GM21447 (cell line): ENCODE results near the gene RREB1.

ENCODE experiments used
- ATAC-seq: cut with Tn5 transposase; IDR thresholded peaks from one replicate; pipeline ENCODE4 v1.9.1; 2021; ENCODE audit not compliant: unreplicated experiment

The RREB1 gene

GRCh38 chr6:7159790-7160525 is 52.2 kb downstream of the RREB1 start:
- no peak for ATAC-seq

DNA sequence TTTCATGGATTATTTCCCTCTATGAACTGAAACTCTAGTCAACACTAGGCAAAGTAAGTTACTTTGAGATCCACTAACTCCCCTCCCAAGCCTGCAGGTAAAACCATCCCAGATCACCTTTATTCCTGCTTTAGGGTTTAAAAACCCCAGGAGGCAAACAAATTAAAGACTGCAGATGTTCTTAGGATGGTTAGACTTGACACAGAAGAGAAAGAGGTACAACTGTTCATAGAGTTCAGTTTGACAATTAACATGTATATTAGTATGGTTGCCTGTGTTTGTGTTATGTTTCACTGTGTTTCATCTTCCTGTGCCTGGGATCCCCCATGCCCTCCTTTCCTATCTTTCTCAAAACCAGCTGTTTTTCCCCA is 53.5 kb downstream of the RREB1 start:
- ATAC-seq = no peak

DNA sequence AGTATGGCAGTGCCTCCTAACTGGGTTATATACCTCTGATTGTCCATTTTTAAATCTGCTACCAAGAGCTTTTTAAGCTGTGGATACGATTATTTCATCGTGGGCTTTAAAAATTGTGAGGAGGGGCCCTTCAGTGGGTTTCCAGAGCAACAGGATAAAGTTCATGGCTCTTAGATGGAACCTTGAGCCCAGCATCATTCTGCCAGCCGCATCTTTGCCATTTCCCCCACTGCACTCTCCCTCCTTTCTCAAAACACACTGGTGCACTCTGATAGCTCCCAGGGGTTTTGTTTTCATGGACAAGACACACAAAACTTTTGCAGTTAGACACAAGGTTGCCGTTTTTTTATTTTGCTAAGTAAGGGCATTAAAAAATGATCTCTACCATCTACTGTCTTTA is 54.1 kb downstream of the RREB1 start:
- no peak for ATAC-seq

DNA sequence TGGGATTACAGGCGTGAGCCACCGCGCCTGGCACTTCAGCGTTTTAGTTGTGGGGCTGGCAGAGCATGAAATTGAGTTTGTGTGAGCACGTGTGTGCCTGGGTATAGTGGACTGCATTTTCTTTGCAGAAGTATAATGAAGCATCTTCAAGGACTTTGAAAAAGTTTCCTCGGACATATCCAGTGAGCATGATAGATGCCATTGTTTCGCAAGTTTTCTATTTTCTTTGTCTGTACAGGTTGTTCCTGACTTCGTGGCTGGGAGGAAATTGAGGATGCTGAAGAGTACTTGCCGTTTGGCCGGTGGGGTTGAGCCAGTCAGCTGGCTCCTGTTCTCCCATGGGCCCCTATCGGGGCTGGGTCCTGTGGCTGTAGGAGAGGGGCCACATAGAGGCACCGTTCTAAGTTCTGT is 55.9 kb downstream of the RREB1 start:
- ATAC-seq = no peak

DNA sequence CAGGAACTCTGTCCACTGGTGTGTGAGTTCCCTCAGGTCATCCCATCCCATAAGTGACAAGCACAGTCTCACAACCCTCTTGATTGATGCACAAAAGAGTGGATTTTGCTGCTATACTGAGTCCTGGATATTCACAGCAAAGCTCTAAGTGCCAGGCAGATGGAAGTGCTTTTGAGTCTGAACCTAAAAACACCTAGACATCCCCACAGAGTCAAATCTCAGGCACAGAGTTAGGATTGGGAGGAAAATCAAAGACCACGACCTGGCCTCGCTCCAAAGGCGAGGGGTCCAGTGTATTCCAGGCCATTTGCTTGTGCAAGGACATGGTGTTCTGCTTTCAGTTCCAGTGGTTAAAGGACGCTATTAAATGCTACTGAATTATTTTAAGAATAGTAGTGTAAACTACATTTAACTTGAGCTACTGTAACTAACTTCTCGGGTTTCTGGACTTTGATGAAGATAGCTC is 56.8 kb downstream of the RREB1 start:
- ATAC-seq = no peak

GRCh38 chr6:7165002-7165889 is 57.5 kb downstream of the RREB1 start:
- ATAC-seq = no peak

DNA sequence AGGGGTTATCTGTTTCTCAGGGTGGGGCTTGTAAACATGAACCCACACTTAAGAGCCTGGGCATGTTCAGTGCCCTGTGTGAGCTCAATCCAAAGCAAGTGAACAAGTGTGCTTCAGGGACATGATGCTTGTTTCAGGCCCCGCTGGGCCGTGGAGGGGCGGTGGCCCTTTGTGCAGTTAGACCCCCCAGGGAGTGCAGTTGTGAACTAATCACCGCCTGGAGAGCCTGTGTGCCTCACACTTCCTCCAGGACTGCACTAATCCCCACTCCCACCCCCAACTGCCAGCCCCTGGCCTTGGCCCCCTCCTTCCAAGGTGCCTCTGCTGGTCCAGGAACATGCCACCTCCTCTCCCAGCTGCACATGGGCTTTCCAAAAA is 58.1 kb downstream of the RREB1 start:
- no peak for ATAC-seq

DNA sequence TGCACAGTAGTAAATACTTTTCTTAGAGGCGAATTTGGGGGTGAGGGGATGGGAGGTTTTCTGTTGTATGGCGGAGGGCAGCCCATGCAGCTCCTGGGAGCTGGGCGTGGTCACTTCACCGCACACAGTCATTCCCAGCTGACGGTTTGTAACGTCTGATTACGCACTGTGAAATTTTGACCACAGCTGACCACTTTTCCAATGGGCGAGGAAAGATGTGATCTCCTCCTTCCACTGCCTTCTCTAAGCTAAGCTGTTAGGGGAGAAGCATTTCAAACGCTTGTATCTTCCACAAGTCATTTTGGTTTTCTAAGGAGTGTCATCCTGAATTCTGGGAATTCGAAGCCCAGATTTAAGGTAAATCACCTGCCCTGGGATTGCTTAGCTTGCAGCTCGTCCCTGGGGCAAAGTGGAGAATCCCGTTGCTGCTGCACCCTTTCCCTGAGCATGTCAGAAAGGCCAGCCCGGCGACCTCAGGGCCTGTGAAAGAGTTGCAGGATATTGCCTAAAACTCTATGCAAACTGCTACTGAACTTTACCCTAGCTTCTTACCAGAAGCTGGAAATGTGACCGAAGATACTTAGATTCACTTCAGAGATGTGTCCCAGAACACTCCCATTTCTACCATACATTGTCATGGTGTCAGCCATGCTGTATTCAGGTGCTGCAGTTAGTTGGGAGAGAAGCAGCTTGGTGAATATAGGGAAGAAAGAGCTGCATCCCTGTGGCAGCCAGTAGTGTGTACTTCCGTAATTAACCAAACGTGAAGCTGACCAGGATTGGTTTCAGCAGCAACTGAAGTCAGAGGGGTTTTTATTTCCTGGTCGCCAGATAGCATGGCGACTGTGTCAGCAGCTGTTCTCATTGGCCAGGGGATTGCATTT is 58.9 kb downstream of the RREB1 start:
- no peak for ATAC-seq

DNA sequence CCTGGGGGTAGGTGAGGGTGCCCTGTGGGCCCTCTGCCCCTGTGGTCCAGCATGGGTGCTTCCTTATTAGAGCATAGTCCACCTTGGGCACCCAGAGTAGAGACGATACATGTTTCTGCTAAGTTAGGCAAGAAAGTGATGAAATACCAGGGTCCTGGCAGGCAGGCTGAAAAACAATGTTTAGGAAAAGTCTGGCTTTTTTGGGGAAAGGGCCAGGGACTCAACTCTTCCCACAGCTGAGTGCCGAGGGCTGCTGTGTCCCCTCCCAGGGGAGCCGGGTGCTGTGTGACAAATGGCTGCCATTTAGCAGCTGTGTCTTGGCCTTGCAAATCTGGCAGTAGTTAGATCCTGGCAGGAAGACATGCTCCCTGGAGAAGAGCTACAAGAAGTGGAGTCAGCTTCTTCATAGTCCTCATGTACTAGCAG is 61.5 kb downstream of the RREB1 start:
- no peak for ATAC-seq

DNA sequence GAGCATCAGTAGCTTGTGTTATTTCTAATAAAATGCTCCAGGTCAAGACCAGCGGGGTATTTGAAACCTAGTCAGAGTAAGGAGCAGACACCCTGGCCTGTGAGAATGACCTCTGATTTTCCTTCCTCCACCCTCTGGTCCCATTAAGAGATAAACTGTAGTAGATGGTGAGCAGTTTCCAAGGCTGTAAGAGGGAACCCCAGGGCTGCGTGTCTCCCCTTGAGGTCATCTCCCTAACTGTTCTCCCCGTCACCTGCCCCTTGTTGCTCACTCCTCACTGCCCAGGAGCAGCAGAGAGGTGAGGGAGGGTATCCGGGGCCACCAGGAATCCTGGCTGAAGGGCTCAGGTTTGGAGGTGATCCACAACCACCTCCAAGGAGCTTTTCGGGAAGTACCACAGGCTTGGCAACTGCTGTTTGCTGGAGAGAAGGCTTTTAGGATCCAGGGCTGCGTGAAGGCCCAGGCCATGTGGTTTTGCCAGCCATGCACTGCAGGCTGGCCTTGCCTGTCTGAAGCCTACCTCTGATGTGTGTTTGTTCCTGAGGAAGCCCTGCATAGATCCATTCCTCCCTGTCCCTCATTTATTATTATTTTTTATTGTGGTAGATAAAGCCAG is 62.5 kb downstream of the RREB1 start:
- no peak for ATAC-seq

DNA sequence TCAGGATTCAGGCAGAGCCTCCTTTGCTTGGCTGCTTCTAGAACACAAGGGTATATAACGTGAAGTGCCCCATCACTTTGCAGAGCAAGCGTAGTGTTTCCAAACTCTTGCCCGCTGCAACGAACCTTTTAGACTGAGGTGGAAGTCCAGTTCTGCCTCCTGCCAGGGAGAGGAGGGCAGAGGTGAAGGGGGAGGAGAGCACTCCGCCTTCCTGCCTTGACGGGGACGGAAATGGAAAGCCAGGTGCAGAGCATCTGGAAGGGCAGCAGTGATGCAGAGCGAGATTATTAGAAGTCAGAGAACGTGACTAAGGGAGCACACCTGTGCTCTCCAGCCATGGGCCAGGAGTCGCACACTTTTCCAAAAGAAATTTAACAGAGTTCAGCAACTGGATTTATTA is 63.4 kb downstream of the RREB1 start:
- ATAC-seq = peak; percentile 48

GRCh38 chr6:7171733-7172132 is 64.0 kb downstream of the RREB1 start:
- ATAC-seq = no peak

GRCh38 chr6:7172649-7173048 is 64.9 kb downstream of the RREB1 start:
- no peak for ATAC-seq

- no peak for ATAC-seq
Observed at GRCh38 chr6:7173843-7174503, 66.2 kb downstream of the RREB1 start.

DNA sequence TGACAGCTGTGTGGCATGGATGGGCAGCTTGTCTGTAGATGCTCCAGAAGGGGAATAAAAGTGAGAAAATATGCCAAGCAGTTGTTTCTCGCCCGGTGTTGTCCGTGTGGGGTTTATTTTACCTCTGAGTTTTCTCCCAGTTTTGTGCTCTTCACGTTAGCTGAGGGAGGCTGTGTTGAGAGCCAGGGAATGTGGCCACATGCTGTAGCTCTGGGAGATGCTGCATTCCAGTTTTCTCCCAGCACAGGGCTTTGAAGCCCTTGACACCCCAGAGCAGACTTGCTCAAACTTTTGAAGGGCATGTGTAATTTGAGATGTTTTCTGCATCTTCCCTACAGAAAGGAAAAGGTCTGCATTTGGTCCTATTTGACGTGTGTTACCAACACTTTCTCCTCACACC is 67.7 kb downstream of the RREB1 start:
- no peak for ATAC-seq

DNA sequence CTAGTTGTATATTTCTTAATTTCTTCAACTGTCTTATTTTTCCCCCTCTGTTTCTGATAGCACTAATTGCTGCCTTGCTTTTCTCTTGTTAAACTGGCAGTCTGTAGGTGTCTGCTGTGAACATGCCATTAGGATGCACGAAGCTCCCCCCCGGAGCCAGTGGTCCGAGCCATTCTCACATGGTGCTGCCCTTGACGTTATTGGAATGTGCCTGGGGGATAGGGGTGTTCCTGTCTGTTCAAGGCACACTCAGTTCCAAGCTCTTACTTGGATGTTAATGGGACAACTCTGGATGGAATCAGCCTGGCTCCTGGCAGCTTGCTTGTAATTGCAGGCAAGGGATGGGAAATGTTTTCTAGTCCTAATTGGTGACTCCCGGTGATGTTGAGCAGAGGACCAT is 68.4 kb downstream of the RREB1 start:
- no peak for ATAC-seq

DNA sequence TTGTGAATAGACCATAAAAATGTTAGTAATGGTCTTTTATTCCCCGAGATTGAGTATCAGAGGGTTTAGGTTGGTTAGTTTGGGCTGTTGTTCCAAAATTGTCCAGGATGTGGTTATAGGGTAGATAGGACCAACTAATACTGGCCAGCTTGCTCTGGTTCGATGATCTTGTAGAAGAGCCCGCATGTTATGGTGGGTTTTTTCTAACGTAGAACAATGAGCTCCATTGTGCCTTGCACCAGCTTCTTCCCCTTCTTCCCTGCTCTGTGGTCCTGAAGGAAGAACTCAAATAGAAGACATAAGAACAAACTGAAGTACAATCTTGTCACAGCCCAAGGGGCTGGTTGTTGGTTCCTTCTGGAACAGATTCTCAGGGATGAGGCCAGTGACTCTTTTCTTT is 70.5 kb downstream of the RREB1 start:
- ATAC-seq = no peak

GRCh38 chr6:7180751-7181150 is 73.0 kb downstream of the RREB1 start:
- ATAC-seq = no peak

DNA sequence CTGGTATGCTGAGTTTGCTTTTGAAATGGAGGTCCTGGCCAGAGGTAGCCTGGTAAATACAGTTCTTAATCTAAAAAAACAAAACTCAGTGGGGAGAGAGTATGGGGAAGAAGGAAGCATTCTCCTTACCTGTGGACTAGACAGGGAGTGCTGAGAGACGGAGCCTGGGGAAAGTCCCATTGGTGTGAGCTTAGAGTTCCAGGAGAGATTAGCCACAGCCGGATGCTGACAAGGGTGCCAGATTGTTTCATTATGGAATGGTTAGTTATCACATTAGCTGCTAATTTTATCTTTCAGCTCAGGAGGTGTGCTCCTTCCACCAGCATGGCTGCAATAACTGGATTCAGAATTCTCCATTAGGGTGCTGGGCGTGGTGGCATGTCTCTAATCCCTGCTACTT is 75.9 kb downstream of the RREB1 start:
- ATAC-seq = no peak

- no peak for ATAC-seq
Observed at GRCh38 chr6:7184502-7184901, 76.7 kb downstream of the RREB1 start.
